SK-N-SH (cell line): ENCODE measurements around the gene LDB3. TPM values are rescaled to one million over a fixed set of nuclear protein-coding genes. Genes with fewer than 3 reads are reported as not detected.
A peak's percentile ranks its signal among the peaks of the same experiment; 100 is the strongest.

Experiments used
- CTCF ChIA-PET: fragments of 300-600, 350-600 bp; formaldehyde crosslinking; extraction: SDS; loops from one replicate; lab custom pipeline; 2021; lab: Yijun Ruan, JAX
- POLR2A ChIA-PET: fragments of 350-600 bp; sonication (Branson Sonifier 250); formaldehyde crosslinking; extraction: SDS; loops from one replicate; lab custom pipeline; 2020; ENCODE audit warnings: antibody characterized with exemption, inconsistent platforms; lab: Yijun Ruan, JAX
- DNase-seq: peaks from one replicate; pipeline ENCODE4 v3.0.0; 2012
- H2AFZ ChIP-seq: fragments of 200-600 bp; sonication (generic); 2 replicates; pipeline ENCODE4 v1.8.1; 2016; ENCODE audit warnings: antibody characterized with exemption, mild to moderate bottlenecking, low read depth
- H3F3A ChIP-seq: fragments of 200-600 bp; sonication (generic); replicated peaks from 2 replicates; pipeline ENCODE3; 2016; ENCODE audit warnings: antibody characterized with exemption, mild to moderate bottlenecking; ENCODE audit not compliant: insufficient read depth
- H3K27ac ChIP-seq, 2 experiments: fragments of 200-500 bp in 1 of 2; fragments of 200-600 bp in 1 of 2; sonication (Bioruptor generic) in 1 of 2; sonication (generic), shearing (Covaris generic) in 1 of 2; 2 replicates each; pipeline versions ENCODE4 v1.5.1 to v1.6.1; 2014 to 2016; ENCODE audit warnings: low read depth in 2 of 2, inconsistent platforms in 1 of 2, low read length in 1 of 2, mild to moderate bottlenecking in 1 of 2, mixed read lengths in 1 of 2
- H3K27me3 ChIP-seq: fragments of 200-600 bp; sonication (generic), shearing (Covaris generic); 2 replicates; pipeline ENCODE4 v1.6.1; 2016; ENCODE audit warnings: mixed run types; ENCODE audit not compliant: insufficient read depth
- H3K36me3 ChIP-seq, 2 experiments: fragments of 200-500 bp in 1 of 2; fragments of 200-600 bp in 1 of 2; sonication (Bioruptor generic) in 1 of 2; sonication (generic) in 1 of 2; replicated peaks in 1 of 2; 2 replicates each; pipeline versions ENCODE3 to v1.5.1; 2014 to 2016; ENCODE audit warnings: low read length in 1 of 2, mild to moderate bottlenecking in 1 of 2; ENCODE audit not compliant: insufficient read depth in 2 of 2, control insufficient read depth in 1 of 2
- H3K4me1 ChIP-seq, 2 experiments: fragments of 200-500 bp in 1 of 2; fragments of 200-600 bp in 1 of 2; sonication (Bioruptor generic) in 1 of 2; sonication (generic), shearing (Covaris generic) in 1 of 2; 2 replicates each; pipeline versions ENCODE4 v1.5.1 to v1.6.1; 2014 to 2016; ENCODE audit warnings: low read depth in 1 of 2, low read length in 1 of 2, mixed run types in 1 of 2; ENCODE audit not compliant: insufficient read depth in 2 of 2, control insufficient read depth in 1 of 2
- H3K4me2 ChIP-seq: fragments of 200-600 bp; sonication (generic), shearing (Covaris generic); 2 replicates; pipeline ENCODE4 v1.6.1; 2017; ENCODE audit warnings: mixed run types
- H3K4me3 ChIP-seq, 2 experiments: fragments of 200-500 bp in 1 of 2; fragments of 200-600 bp in 1 of 2; sonication (Bioruptor generic) in 1 of 2; sonication (generic), shearing (Covaris generic) in 1 of 2; 2 replicates each; pipeline versions ENCODE4 v1.5.1 to v1.8.1; 2014 to 2016; ENCODE audit warnings: low read depth in 2 of 2, inconsistent platforms in 1 of 2, low read length in 1 of 2, mild to moderate bottlenecking in 1 of 2, mixed read lengths in 1 of 2, moderate library complexity in 1 of 2
- H3K79me2 ChIP-seq: fragments of 200-600 bp; sonication (generic); 2 replicates; pipeline ENCODE4 v1.8.1; 2017; ENCODE audit warnings: mild to moderate bottlenecking; ENCODE audit not compliant: insufficient read depth
- H3K9ac ChIP-seq: fragments of 200-600 bp; sonication (generic); 2 replicates; pipeline ENCODE4 v1.6.1; 2017; ENCODE audit warnings: mixed run types
- H3K9me2 ChIP-seq: fragments of 200-600 bp; sonication (generic); 2 replicates; pipeline ENCODE4 v1.6.1; 2017; ENCODE audit warnings: mixed run types
- H3K9me3 ChIP-seq: fragments of 200-600 bp; sonication (generic); 2 replicates; pipeline ENCODE4 v1.6.1; 2017; ENCODE audit warnings: mixed run types, mild to moderate bottlenecking, moderate library complexity
- H4K20me1 ChIP-seq: fragments of 200-600 bp; sonication (generic); 2 replicates; pipeline ENCODE4 v1.6.1; 2017; ENCODE audit warnings: mild to moderate bottlenecking, mixed run types; ENCODE audit not compliant: insufficient read depth
- EP300 ChIP-seq, 2 experiments: IDR thresholded peaks; 2 replicates each; pipeline versions ENCODE4 v1.4.0 to v1.6.1; 2012; ENCODE audit warnings: borderline replicate concordance in 1 of 2, low read depth in 1 of 2, low read length in 1 of 2
- EZH2phosphoT487 ChIP-seq: fragments of 200-600 bp; sonication (generic); IDR thresholded peaks from 2 replicates; pipeline ENCODE4 v1.6.1; 2017; ENCODE audit warnings: low read depth, mixed run types, mild to moderate bottlenecking, antibody characterized with exemption, moderate library complexity, borderline replicate concordance
- FOSL2 ChIP-seq: IDR thresholded peaks from 2 replicates; pipeline ENCODE4 v1.4.0; 2012; ENCODE audit warnings: low read depth, mild to moderate bottlenecking, moderate library complexity, borderline replicate concordance
- FOXJ3 ChIP-seq: sonication (generic); formaldehyde crosslinking; IDR thresholded peaks from 2 replicates; pipeline ENCODE4 v1.5.1; 2020; ENCODE audit warnings: mild to moderate bottlenecking, missing genetic modification reagents
- FOXM1 ChIP-seq: IDR thresholded peaks from 2 replicates; pipeline ENCODE4 v1.4.0; 2012; ENCODE audit warnings: low read depth, mild to moderate bottlenecking
- GABPA ChIP-seq: IDR thresholded peaks from 2 replicates; pipeline ENCODE4 v1.4.0; 2012; ENCODE audit warnings: low read depth, mild to moderate bottlenecking
- GATA2 ChIP-seq: sonication (generic); formaldehyde crosslinking; IDR thresholded peaks from 2 replicates; pipeline ENCODE4 v1.5.0; 2020; ENCODE audit warnings: mild to moderate bottlenecking, missing genetic modification reagents
- JUND ChIP-seq: IDR thresholded peaks from 2 replicates; pipeline ENCODE4 v1.4.0; 2012
- MAX ChIP-seq: IDR thresholded peaks from 2 replicates; pipeline ENCODE4 v1.4.0; 2012; ENCODE audit warnings: low read depth
- MEF2A ChIP-seq: IDR thresholded peaks from 2 replicates; pipeline ENCODE4 v1.4.0; 2012; ENCODE audit warnings: low read depth, borderline replicate concordance
- NFIC ChIP-seq: IDR thresholded peaks from 2 replicates; pipeline ENCODE4 v1.4.0; 2012; ENCODE audit warnings: borderline replicate concordance
- NRF1 ChIP-seq: IDR thresholded peaks from 2 replicates; pipeline ENCODE4 v1.6.1; 2012; ENCODE audit warnings: low read depth, mild to moderate bottlenecking, low read length
- RFX5 ChIP-seq: IDR thresholded peaks from 2 replicates; pipeline ENCODE4 v1.6.1; 2012; ENCODE audit warnings: mild to moderate bottlenecking, improper control_type of control experiment, low read length
- SMC3 ChIP-seq: IDR thresholded peaks from 2 replicates; pipeline ENCODE4 v1.6.1; 2012; ENCODE audit warnings: low read depth, low read length, improper control_type of control experiment
- TAF1 ChIP-seq: IDR thresholded peaks from 2 replicates; pipeline ENCODE4 v1.6.1; 2012; ENCODE audit warnings: low read depth, mild to moderate bottlenecking, low read length, moderate library complexity, borderline replicate concordance
- TCF12 ChIP-seq: IDR thresholded peaks from 2 replicates; pipeline ENCODE4 v1.4.0; 2012
- TEAD4 ChIP-seq: IDR thresholded peaks from 2 replicates; pipeline ENCODE4 v1.4.0; 2012; ENCODE audit warnings: mild to moderate bottlenecking, borderline replicate concordance; ENCODE audit not compliant: insufficient read depth
- USF2 ChIP-seq: fragments of 150-350 bp; IDR thresholded peaks from 2 replicates; pipeline ENCODE4 v1.6.1; 2017; ENCODE audit warnings: antibody characterized with exemption, low read length, low read depth, borderline replicate concordance
- YY1 ChIP-seq: IDR thresholded peaks from 2 replicates; pipeline ENCODE4 v1.4.0; 2012; ENCODE audit warnings: low read depth, mild to moderate bottlenecking
- WGBS: methylation state at CpG from one replicate; pipeline ENCODE4 v1.1.6; 2017; ENCODE audit warnings: low lambda C conversion rate; 5-methylcytosine and 5-hydroxymethylcytosine counted together
- polyA plus RNA-seq, 3 experiments: library from polyadenylated mRNA; depleted of rRNA; stranded (reverse); fragments of >200 nt; gene quantifications; 2 replicates each; pipeline ENCODE4 v1.2.3, GENCODE V29; 2012

The LDB3 gene
- polyA plus RNA-seq, 1 of the 3 experiments (the other 2 are of a cell fraction), result 0.48 TPM

GRCh38 chr10:86753051-86753450, 84.7 kb downstream of the LDB3 start:
- Histone ChIP-seq H3K4me2 (0 out of 2 replicates have a peak overlapping the region, but pooled peaks have one; percentile 73), H3K9me2 (no peaks in the 10 kb centered on the region), H3K36me3 (peaks cover 0 to 10% of the 10 kb centered on the region in 2 experiments), H3K9me3 (no peaks in the 10 kb centered on the region), H3K4me3 (no peak overlapping the region), H3F3A (peaks cover 22% of the 10 kb centered on the region), H3K4me1 (peaks cover 12 to 16% of the 10 kb centered on the region in 2 experiments; a peak in 3 of 4 replicates), H3K9ac (no peak overlapping the region), H3K27me3 (no peaks in the 10 kb centered on the region), H4K20me1 (peaks cover 3% of the 10 kb centered on the region; the same call in 1 of the 2 replicates), H2AFZ (no peak overlapping the region), H3K27ac (peak overlapping the region in 1 of 2 experiments; percentile 34; a peak in 1 of 4 replicates), H3K79me2 (peaks cover 67% of the 10 kb centered on the region)
- ChIA-PET CTCF (interaction anchor here (0.6 to 0.9 kb wide), 3 partner anchors 32 to 353 kb away, joined by 3 to 4 read pairs (median 3); no protein-coding TSS in a partner anchor), POLR2A (no interaction called here)
- DNase-seq, result no peak
- TF ChIP-seq EP300 (IDR thresholded peaks at IDR 0.05; ENCODE audit: borderline replicate concordance in 1 of 2, low read depth in 1 of 2, low read length in 1 of 2), result no peak
- no peak for TF ChIP-seq USF2
- no peak for TF ChIP-seq JUND
- TF ChIP-seq GABPA, result no peak
- no peak for TF ChIP-seq MAX
- no peak for TF ChIP-seq SMC3
- no peak for TF ChIP-seq EZH2phosphoT487
- TF ChIP-seq GATA2 (CRISPR knock-in tag), result no peak
- no peak for TF ChIP-seq YY1
- TF ChIP-seq TEAD4, result no peak
- TF ChIP-seq NRF1, result no peak
- no peak for TF ChIP-seq FOSL2
- no peak for TF ChIP-seq TCF12
- TF ChIP-seq NFIC, result no peak
- no peak for TF ChIP-seq FOXJ3 (CRISPR knock-in tag)
- no peak for TF ChIP-seq RFX5
- no peak for TF ChIP-seq TAF1
- TF ChIP-seq FOXM1, result no peak
- TF ChIP-seq MEF2A, result no peak
- 91% methylated on average over 2 of the region's 2 CpGs for WGBS
